NCI-H2107 (cell line): ENCODE measurements around the gene ALDH18A1.
A peak's percentile ranks its signal among the peaks of the same experiment; 100 is the strongest.
"Not testable (repeated sequence)": the region's sequence is repeated elsewhere in the genome, so short reads cannot be mapped to it uniquely, and the experiment has no call there.

ENCODE experiments used
- DNase-seq: peaks from one replicate; lab custom pipeline; 2025; lab: John Stamatoyannopoulos, UW

ALDH18A1 gene

DNA sequence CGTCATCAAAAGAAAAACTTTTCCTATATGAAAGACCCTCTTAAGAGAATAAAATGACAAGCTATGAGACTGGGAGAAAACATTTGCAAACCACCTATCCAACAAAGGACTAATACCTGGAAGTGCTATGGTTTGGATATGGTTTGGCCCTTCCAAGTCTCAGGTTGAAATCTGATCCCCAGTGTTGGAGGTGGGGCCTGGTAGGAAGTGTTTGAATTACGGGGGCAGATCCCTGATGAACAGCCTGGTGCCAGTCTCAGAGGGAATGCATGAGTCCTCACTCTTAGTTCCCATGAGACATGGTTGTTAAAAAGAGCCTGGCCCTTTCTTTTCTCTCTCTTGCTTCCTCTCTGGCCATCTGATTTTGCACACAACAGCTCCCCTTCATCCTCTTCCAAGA lies 6.3 kb downstream of the ALDH18A1 start:
- no peak for DNase-seq

DNA sequence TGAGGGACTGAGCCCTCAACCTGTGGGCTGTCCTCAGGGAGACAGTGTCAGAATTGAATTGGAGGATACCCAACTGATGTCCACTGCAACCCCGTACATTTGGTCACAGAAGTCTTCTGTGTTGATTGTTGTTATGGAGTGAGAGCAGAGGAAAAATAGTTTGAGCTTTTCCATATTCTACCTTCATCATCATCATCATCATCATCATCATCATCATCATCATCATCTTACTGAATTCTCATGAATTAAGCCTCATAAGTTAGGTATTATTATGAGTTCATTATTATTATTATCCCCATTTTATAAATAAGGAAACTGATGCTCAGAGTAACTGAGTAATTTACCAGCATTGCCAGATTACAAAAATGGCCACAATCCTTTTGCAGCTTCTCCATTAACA lies 8.4 kb downstream of the ALDH18A1 start:
- no peak for DNase-seq

DNA sequence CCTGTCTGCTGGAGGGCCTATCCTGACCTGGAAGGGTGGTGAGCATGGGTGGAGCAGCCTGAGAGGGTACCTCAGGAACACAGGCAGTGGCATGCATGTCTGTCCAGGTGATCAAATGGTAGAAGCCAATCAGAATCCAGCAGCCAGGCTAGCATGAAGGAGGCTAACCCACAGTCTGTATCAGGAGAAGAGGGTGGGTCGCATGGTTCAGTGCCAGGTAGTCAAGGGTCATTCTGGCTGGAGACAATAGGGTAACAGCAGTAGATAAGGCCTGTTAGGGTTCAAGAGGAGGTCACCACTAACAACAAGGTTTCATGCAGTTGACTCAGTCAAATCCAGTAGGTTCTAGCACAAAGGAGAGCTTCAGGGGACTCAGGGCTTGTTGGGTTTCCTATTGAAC lies 10.4 kb downstream of the ALDH18A1 start:
- no peak for DNase-seq

DNA sequence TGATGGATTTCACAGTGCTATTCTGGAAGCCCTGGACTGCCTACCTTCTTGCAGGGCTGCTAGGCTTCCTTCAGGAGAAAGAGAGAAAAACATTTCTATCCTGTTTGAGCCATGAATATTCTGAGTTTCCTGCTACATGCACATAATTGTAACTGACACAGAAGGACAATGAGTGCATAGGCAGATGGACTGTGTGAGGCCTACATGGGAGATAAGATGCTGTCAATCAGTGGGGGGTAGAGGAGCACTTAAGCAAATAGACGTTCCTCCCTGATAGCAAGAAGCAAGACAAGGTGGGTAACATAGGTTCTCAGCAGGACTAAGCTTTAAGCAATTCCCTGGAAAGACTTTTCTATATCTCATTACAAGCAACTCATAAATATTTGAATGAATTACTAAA lies 11.6 kb downstream of the ALDH18A1 start:
- no peak for DNase-seq

DNA sequence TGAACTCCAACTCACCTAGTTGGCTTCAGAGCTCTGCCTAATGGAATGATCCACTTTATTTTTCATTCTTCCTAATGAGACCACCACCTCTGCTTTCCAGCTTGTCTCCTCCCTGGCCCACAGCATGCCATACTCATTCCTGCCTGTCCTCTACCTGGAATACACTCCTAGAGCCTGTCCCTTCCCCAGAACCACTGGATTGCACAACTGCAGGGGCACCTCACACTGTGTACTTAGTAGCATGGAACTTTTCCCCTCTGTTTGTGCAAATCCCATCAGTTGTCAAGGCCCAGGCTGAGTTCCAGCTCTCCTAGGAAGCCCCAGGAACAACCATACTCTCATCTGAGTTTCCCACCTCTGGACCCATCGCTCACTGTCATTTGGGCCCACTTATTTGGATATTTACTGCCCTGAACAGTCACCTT lies 15.6 kb downstream of the ALDH18A1 start:
- no peak for DNase-seq

DNA sequence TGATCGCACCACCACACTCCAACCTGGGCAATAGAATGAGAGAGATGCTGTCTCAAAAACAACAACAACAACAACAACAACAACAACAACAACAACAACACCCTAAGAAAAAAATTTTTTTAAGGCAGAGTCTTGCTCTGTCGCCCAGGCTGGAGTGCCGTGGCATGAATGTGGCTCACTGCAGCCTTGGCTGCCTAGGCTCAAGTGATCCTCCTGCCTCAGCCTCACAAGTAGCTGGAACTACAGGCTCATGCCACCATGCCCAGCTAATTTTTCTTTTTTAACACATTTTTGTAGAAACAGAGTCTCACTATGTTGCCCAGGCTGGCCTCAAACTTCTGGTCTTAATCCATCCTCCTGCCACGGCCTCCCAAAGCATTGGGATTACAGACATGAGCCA lies 18.6 kb downstream of the ALDH18A1 start:
- DNase-seq: no peak

DNA sequence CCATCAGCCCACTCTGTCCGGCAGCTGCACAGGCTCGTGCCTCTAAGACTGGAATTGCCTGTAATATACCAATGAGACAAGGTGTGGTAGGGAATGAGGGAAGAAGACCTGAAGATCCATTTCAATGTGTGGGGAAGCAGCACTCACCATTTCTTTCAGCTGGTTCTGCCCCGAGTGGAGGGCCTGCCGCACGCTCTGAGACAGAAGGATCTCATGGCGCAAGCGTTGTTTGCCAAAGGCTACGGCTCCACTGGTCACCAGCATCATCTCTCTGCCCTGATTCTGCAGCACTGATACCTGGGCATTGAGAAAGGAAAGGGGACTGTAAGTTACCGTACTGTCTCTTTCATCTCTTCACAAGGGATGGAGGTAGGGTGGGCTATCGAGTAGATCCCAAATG lies 19.4 kb downstream of the ALDH18A1 start:
- no peak for DNase-seq

DNA sequence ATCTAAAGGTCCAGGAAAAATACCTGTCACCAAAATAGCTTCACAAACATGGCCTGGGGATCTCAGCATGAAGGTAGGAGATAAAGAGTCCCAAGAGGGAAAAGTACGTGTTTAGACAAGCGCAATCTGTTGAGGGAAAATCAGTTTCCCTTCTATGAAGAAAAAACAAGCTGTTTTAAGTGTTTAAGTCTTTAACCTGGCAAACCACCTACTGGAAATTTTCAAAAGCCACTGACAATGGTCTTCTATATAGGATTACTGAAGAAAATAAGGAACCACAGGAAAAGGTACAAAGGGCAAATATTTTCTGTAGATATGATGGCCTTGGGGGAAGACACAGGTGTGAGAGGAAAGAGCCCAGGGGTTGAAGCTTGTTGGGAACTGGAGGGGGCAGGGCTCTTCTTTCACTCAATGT lies 21.2 kb downstream of the ALDH18A1 start:
- DNase-seq: no peak

DNA sequence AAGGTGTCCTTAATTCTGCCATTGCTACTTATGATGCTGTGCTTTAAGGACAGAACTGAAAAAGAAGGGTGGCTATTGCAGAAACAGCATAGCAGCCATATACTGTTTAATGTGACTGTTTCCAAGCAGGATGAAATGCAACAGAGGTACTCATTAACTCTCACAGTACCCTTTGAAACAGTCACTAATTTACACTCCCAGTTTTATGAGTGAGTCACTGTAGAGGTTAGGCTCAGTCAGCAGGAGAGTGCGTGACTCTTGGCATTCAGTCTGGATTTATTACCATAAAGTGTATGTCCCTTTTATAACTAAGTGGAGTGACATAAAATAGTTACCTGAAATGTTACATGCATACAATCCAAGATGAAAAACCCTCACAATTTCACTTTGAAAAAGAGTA lies 27.7 kb downstream of the ALDH18A1 start:
- no peak for DNase-seq

DNA sequence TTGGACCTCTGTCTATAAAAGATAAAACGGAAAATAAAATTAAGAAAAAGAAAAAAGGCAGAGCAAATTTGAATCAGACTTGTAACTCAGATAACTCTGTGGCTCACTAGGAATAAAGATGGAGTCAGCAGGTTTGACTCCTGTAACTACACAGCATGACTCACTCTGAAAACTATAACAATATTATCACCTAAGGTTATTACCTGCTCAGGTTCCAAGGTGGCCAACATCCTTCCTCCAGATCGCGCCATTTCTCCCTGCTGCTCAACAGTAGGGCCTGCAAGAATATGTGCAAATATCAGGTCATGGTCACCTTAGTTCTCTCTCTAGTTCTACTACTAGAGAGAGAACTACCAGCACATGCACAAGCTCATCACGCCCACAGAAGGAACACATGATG lies 30.0 kb downstream of the ALDH18A1 start:
- no peak for DNase-seq

DNA sequence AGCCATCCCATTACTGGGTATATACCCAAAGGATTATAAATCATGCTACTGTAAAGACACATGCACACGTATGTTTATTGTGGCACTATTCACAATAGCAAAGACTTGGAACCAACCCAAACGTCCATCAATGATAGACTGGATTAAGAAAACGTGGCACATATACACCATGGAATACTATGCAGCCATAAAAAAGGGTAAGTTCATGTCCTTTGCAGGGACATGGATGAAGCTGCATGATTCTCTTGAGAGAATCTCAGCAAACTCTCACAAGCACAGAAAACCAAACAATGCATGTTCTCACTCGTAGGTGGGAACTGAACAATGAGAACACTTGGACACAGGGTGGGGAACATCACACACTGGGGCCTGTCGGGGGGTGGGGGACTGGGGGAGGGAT lies 36.1 kb downstream of the ALDH18A1 start:
- DNase-seq: not testable (repeated sequence)

DNA sequence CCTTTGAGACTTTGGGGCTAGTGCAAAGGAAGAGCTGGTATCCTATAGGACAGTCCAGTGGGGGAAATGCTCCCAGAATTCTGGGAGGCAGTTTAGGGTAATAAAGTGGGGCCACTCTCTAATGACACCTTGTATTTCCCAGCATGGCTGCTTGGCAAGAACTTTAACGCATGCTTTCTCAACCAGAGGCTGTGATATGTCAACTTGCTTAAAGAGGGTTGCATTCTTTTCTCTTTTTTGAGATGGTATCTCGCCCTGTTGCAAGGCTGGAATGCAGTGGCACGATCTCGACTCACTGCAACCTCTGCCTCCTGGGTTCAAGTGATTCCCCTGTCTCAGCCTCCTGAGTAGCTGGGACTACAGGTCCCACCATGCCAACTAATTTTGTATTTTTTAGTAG lies 38.4 kb downstream of the ALDH18A1 start:
- DNase-seq: no peak

DNA sequence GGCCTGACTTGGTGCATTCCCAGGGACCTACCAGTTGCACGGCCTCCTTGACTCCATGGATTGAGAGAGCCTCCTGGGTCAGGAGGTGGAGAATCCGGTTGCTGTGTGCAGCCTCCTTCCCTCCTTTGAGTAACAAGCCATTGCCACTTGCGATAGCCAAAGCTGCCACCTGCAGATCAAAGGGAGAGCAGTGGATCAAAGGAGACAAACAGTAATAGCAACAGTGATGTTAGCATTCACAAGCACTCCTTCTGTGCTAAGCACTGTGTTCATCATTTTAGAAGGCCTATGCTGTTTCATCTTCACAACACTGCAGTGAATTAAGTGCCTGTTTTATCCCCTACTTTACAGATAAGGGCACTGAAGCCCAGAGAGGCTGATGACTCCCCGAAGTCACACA lies 40.1 kb downstream of the ALDH18A1 start:
- DNase-seq: no peak

DNA sequence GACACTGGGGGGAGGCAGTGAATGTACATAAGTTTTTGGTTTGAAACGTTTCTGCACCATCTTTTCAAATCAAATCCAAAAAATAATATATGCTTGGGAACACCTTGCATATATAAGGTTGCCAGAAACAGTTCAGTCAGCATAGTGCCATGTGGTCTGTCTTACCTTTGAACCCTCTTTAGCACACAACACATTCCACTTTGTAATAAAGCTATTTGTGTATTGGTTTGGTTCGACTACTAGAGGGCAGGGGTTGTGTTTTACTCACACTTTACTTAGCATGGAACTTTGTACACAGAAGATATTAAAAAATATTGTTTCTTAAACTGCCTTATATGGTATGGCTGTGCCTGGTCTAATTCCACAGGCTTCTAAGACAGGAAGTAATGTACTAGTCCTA lies 43.2 kb downstream of the ALDH18A1 start:
- no peak for DNase-seq

DNA sequence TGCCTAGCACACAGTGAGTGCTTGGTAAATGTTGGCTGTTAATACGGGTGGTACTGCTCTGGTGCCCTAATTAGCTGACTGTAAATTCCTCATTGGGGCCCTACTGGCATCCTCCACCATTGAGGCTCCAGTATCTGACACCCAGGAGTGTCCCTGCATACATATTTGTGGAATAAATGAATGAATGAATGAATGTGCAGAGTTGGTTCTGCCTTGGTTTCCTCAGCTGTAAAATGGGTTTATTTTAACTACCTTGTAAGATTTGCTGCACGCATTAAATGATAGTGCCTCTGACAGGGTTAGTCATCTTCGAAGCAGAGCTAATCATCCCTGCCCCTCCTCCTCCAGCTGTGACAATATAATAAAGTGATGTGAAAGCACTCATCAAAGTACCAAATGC lies 45.8 kb downstream of the ALDH18A1 start:
- DNase-seq: no peak

DNA sequence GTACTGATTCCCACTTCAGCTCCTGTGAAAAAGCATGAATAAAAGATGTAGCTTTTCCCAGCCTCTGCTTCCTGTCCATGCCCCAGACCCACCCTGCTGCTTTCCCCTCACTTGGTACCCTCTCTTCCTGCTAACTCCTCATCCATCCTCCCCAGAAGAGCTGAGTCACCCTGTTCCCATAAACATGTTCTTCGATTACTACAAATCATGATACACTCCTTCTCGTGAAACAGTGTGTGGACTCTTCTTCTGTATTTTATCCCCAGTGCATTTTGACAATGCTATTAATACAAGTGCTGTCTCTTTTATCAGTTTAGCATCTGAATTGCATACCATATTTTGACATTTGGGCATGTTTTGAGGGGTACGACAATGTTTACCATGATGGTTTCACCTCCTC lies 49.6 kb downstream of the ALDH18A1 start:
- DNase-seq: no peak

DNA sequence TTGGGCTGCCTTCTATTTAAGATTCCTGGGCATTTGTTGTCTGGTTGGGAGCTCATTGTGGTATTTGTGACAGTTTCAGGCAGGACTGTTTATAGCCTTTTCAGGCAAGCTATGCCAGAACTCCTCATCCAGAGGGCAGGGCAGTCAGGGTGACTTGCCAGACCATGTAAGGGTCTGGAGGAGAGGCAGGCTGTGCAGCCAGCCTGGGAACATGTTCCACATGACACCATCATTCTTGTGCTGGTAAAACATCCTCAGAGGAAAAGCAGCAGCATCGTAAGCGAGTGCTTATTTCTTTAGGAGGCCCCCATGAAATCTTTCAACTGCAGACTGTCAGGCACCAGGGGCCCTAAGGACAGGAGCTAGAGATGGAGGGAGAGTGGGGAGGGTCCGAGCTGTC lies 51.3 kb downstream of the ALDH18A1 start:
- DNase-seq: no peak

DNA sequence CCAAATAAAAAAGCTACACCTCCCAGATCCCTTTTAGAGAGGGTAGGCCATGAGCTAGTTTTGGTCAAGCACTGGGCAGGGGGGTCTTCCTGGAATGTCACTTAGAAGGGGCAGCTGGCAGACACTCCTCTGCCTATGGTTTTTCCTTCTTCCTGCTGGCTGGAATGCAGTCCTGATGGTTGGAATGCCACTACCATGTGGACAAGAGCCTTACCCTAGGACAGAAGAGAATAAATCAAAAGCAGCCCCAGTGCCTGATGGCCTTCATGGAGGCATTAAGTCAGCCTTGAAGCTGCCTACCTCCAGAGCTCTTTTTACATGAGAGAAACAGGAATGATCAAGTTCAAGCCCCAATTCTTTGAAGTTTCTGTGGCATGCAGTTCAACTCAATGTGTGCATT lies 51.9 kb downstream of the ALDH18A1 start:
- no peak for DNase-seq

DNA sequence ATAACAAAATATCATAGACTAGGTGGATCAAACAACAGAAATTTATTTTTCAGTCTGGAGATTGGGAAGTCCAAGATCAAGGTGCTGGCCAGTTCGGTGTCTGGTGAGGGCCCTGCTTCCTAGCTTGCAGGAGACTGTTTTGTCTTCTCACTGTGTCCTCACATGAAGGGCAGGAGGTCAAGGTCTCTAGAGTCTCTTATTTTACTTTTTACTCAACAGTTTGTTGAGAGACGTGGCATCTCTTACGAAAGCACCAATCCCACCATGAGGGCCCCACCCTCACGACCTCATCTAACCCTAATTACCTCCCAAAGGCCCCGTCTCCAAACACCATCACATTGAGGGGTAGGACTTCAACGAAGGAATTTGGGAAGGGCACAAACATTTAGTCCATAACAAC lies 54.1 kb downstream of the ALDH18A1 start:
- DNase-seq: no peak

DNA sequence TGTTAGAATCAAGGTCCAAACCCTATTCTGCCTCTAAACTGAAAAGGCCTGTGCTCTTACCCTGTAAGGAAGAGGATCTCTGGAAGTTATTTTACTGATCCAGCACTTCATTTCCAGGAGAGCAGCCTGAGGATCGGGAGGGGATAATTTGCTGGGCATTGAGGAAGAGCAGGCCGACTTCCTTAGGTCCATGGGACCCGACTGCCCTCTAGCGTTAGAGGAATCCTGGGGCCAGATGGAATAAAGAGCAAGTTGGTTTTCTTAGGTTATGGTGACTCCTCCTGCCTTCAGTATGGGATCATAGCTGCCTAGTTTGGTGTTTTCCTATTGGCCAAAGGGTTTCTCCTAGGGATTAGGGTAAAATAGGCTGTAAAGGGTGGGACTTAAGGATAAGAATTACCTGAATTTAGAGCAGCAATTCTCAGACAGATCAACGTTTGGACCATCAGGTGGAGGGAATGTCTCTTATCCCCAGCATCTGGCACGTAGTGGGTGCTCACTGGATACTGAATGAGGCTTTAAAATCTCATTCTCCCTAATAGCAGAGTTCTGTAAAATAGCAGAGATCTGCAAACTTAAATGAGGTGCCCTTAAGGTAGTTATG lies 55.3 kb downstream of the ALDH18A1 start:
- DNase-seq: peak; percentile 42

DNA sequence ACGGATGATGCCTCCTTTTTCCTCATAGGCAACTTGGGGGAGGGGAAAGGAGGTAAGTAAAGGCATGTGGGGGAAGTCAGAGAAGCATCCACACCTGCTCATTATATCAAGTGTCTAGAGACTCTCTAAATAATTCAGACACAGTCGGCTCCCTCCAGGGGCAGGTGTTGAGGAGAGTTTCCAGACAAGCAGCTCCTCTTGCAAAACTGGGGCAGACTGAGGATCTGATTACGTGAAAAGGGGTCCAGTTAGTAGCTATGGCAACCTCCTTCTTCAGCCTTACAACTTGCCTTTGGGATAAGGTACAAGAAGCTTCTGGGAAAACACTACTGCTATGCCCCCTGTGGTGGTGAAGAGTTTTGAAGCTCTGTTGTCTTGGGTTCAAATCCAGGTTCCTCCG lies 56.4 kb downstream of the ALDH18A1 start:
- no peak for DNase-seq

DNA sequence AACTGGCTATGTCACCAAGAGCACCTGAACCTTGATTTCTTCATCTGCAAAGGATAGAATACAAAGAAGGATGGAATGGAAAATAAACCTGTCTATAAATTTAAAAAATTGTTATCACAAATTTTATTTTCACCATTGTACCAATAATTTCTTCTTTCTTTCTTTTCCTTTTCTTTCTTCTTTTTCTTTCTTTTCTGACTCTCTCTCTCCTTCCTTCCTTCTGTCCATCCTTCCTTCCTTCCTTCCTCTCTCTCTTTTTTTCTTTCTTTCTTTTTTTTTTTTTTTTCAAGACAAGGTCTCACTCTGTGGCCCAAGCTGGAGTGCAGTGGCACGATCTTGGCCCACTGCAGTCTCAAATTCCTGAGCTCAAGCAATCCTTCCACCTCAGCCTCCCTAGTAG lies 58.7 kb downstream of the ALDH18A1 start:
- no peak for DNase-seq

DNA sequence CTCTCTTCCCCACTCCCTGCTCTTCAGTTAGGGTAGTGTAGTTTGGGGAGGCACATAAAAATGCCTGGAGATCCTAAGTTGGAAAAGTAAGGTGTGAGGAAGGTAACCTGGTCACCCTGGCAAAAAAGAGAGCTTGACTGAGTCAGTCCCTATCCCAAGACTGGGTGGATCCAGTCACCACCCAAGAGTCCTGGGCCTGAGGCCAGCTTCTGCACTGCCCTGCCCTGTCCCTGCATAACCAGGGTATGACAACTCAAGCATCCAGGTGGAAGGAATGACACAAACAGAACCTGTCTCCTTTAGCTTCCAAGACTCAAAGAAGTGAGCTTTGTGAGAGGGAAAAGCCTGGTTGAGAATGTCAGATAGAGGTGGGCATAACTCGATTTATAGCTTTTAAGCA lies 68.5 kb downstream of the ALDH18A1 start:
- DNase-seq: no peak

DNA sequence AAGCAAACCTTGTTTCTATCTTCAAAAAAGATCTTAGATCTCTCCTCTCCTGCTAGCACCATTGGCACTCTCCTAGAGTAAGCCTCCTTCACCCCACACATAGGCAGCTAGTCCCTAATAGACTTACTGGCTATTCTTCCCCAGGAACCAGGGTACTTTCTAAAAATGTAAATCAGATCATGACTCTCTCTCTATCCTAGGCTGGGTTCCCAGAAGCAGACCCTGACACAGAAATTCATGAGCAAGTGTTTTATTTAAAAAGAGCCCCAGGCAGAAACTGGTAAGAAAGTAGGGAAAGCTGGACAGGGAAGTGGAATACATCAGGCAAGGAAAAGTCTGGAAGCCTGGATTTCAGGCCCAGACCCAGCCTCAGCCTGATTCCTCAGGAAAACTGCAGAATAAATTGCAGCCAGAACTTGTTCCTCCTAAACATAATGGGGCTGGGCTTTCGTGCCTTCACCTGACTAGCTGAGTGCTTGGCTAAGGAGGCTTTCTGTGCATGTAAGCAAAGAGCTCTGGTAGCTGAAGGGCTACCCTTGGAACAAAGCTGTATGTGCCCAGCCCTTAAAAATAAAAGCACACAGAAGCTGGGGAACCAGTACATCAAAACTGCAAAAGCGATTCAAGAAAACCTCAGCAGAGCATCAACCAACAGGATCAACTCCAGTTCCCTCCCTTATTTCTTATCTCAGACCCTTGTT lies 76.5 kb downstream of the ALDH18A1 start:
- DNase-seq: no peak
